CD14-positive monocyte (primary cell): ENCODE results near the gene ABCC3. TPM values are rescaled to one million over a fixed set of nuclear protein-coding genes. Genes with fewer than 3 reads are reported as not detected.

ENCODE experiments used
- DNase-seq, 3 donors: peaks; one replicate each; pipeline ENCODE4 v3.0.0-alpha.2; 2011 to 2022
- H2AFZ ChIP-seq: 2 replicates; pipeline ENCODE4 v1.6.0; 2012; ENCODE audit warnings: mild to moderate bottlenecking, low read depth, low read length, inconsistent platforms; ENCODE audit not compliant: insufficient read depth, poor library complexity, severe bottlenecking
- H3K27ac ChIP-seq, 2 donors: 1 replicate in 1 of 2; 2 replicates in 1 of 2; pipeline ENCODE4 v1.5.1; 2012 to 2013; ENCODE audit warnings: low read length in 2 of 2, control low read depth in 1 of 2, inconsistent platforms in 1 of 2, low read depth in 1 of 2, mild to moderate bottlenecking in 1 of 2
- H3K27me3 ChIP-seq, 2 donors: one replicate each; pipeline versions ENCODE4 v1.6.0 to v1.6.1; 2011 to 2013; ENCODE audit warnings: low read length in 2 of 2; ENCODE audit not compliant: control insufficient read depth in 2 of 2, insufficient read depth in 2 of 2
- H3K36me3 ChIP-seq, 2 donors: replicated peaks in 1 of 2; 1 replicate in 1 of 2; 2 replicates in 1 of 2; pipeline versions ENCODE4 v1.5.1 to v1.6.1; 2012 to 2013; ENCODE audit warnings: low read length in 2 of 2, control low read depth in 1 of 2, inconsistent platforms in 1 of 2, mild to moderate bottlenecking in 1 of 2; ENCODE audit not compliant: insufficient read depth in 2 of 2, control insufficient read depth in 1 of 2
- H3K4me1 ChIP-seq, 2 donors: 1 replicate in 1 of 2; 2 replicates in 1 of 2; pipeline versions ENCODE4 v1.5.1 to v1.6.1; 2012 to 2013; ENCODE audit warnings: low read length in 2 of 2, control low read depth in 1 of 2, inconsistent platforms in 1 of 2, mild to moderate bottlenecking in 1 of 2, moderate library complexity in 1 of 2; ENCODE audit not compliant: insufficient read depth in 2 of 2, control insufficient read depth in 1 of 2
- H3K4me2 ChIP-seq: replicated peaks from 2 replicates; pipeline ENCODE3; 2012; ENCODE audit warnings: low read length, moderate library complexity, mild to moderate bottlenecking; ENCODE audit not compliant: poor library complexity, severe bottlenecking; ENCODE audit errors: extremely low read depth
- H3K4me3 ChIP-seq, 3 experiments: fragments of 200-600 bp in 1 of 3; sonication (generic) in 1 of 3; replicated peaks in 1 of 3; 1 replicate in 2 of 3; 2 replicates in 1 of 3; pipeline ENCODE4 v1.5.1; 2011 to 2013; ENCODE audit warnings: low read length in 3 of 3, mild to moderate bottlenecking in 3 of 3, control low read depth in 2 of 3, low read depth in 2 of 3, inconsistent platforms in 1 of 3, moderate library complexity in 1 of 3
- H3K79me2 ChIP-seq: 2 replicates; pipeline ENCODE4 v1.6.0; 2012; ENCODE audit warnings: mild to moderate bottlenecking, control low read depth, inconsistent platforms, low read length, moderate library complexity; ENCODE audit not compliant: insufficient read depth
- H3K9ac ChIP-seq: 2 replicates; pipeline ENCODE4 v1.6.0; 2017; ENCODE audit warnings: low read length, mild to moderate bottlenecking; ENCODE audit not compliant: insufficient read depth, poor library complexity, severe bottlenecking
- H3K9me3 ChIP-seq, 2 donors: replicated peaks in 1 of 2; 1 replicate in 1 of 2; 2 replicates in 1 of 2; pipeline versions ENCODE4 v1.5.1 to v1.6.1; 2012 to 2013; ENCODE audit warnings: low read length in 2 of 2, control low read depth in 1 of 2; ENCODE audit not compliant: control insufficient read depth in 1 of 2, insufficient read depth in 1 of 2
- H4K20me1 ChIP-seq: 2 replicates; pipeline ENCODE4 v1.6.0; 2012; ENCODE audit warnings: mild to moderate bottlenecking, low read length, control low read depth, moderate library complexity; ENCODE audit not compliant: insufficient read depth
- H3K27ac Mint-ChIP-seq, 7 donors: one replicate each; pipeline ENCODE4 v1.8.0; 2020; ENCODE audit warnings: mild to moderate bottlenecking in 7 of 7, mixed read lengths in 7 of 7, moderate library complexity in 6 of 7, inconsistent platforms in 2 of 7
- H3K27me3 Mint-ChIP-seq, 3 donors: one replicate each; pipeline ENCODE4 v1.8.0; 2021 to 2022; ENCODE audit warnings: low read depth in 3 of 3, mild to moderate bottlenecking in 3 of 3, mixed read lengths in 3 of 3, moderate library complexity in 3 of 3, inconsistent platforms in 1 of 3
- H3K36me3 Mint-ChIP-seq, 2 donors: one replicate each; pipeline ENCODE4 v1.8.0; 2020; ENCODE audit warnings: mixed read lengths in 2 of 2, inconsistent platforms in 1 of 2, mild to moderate bottlenecking in 1 of 2
- H3K4me1 Mint-ChIP-seq: one replicate; pipeline ENCODE4 v1.8.0; 2020; ENCODE audit warnings: mild to moderate bottlenecking, mixed read lengths
- H3K4me3 Mint-ChIP-seq, 2 donors: one replicate each; pipeline ENCODE4 v1.8.0; 2020; ENCODE audit warnings: mild to moderate bottlenecking in 2 of 2, mixed read lengths in 2 of 2, moderate library complexity in 1 of 2
- H3K9me3 Mint-ChIP-seq, 7 donors: one replicate each; pipeline ENCODE4 v1.8.0; 2020 to 2022; ENCODE audit warnings: mixed read lengths in 7 of 7, mild to moderate bottlenecking in 6 of 7, moderate library complexity in 6 of 7, inconsistent platforms in 2 of 7
- CTCF ChIP-seq: fragments of 200-600 bp; IDR thresholded peaks from one replicate; pipeline ENCODE4 v1.8.0; 2022; ENCODE audit warnings: antibody characterized with exemption, mild to moderate bottlenecking
- WGBS: methylation state at CpG from one replicate; pipeline ENCODE4 v1.1.5; 2013; ENCODE audit warnings: missing lambda C conversion rate; ENCODE audit not compliant: insufficient coverage; 5-methylcytosine and 5-hydroxymethylcytosine counted together
- intact Hi-C, 2 donors: fragments of 100-400 bp; cut with micrococcal nuclease; formaldehyde crosslinking; loops; one replicate each; pipeline versions ENCODE4 v1.15.0 to v1.15.1; 2023
- polyA plus RNA-seq, 3 donors: library from polyadenylated mRNA; depleted of rRNA in 1 of 3; unstranded in 2 of 3; stranded (reverse) in 1 of 3; fragments of 300-500 nt in 2 of 3; fragments of >200 nt in 1 of 3; fragmentation: Illumina TruSeq in 2 of 3; gene quantifications; 1 replicate in 2 of 3; 2 replicates in 1 of 3; pipeline ENCODE4 v1.2.3, GENCODE V29; 2012 to 2021

ABCC3 gene
- polyA plus RNA-seq, 3 donors: 2.7 to 74.5 (median 11.4) TPM

DNA sequence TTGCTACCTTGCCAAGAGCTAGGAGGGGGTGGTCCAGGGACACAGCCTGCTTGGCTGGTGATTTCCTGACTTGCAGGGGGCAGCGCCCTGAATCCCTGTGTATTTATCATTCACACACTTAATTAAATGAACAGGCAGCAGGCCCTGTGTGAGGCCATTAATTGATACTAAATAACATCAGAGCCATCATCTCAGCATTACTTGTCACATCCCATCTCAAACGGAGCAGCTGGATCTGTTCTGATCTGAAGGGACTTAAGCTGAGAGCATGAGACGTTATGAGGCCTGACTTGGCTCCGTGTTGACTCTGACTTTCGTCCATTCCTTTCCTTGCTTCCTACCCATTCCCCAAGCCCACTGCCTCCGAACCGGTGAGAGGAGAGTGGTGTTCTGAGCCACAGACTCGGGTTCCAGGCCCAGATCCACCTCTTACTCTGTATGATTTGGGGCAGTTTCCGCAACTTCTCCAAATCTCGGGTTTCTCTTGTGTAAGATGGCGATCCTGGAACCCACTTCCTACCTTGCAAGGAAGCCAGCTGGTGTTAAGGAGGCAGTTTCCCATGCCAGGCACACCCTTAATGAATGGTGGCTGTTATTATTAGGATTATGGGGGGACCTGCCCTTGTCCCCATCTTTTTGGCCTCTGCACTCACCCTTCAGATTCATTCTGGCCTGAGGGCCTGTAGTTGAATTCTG is 40.4 kb upstream of the ABCC3 start:
- no peaks in the 10 kb centered on the region for H3K27me3 ChIP-seq
- 60% methylated on average over 1 of the region's 11 CpGs for WGBS
- H2AFZ ChIP-seq: peak overlapping the region; percentile 46
- H3K27me3 Mint-ChIP-seq: peaks cover 3 to 12% (median 10%) of the 10 kb centered on the region in 3 donors
- intact Hi-C loops: no loop called here
- H3K4me3 ChIP-seq: no peak overlapping the region
- no peaks in the 10 kb centered on the region for H3K36me3 Mint-ChIP-seq
- peak overlapping the region; percentile 24 for H3K4me2 ChIP-seq
- peaks cover 11 to 14% of the 10 kb centered on the region in 2 donors for H3K4me1 ChIP-seq
- H3K9me3 ChIP-seq: no peaks in the 10 kb centered on the region
- no peak overlapping the region for H3K27ac ChIP-seq
- peak overlapping the region in 2 of 7 donors; percentile 45 to 80 for H3K27ac Mint-ChIP-seq
- DNase-seq: peak; percentile 19 to 39 (median 35)
- H3K79me2 ChIP-seq: no peaks in the 10 kb centered on the region
- H4K20me1 ChIP-seq: no peaks in the 10 kb centered on the region
- H3K4me1 Mint-ChIP-seq: peaks cover 11% of the 10 kb centered on the region
- TF ChIP-seq CTCF: no peak
- H3K4me3 Mint-ChIP-seq: peak overlapping the region in 1 of 2 donors; percentile 67
- H3K9me3 Mint-ChIP-seq: no peaks in the 10 kb centered on the region
- no peak overlapping the region for H3K9ac ChIP-seq
- no peaks in the 10 kb centered on the region for H3K36me3 ChIP-seq

DNA sequence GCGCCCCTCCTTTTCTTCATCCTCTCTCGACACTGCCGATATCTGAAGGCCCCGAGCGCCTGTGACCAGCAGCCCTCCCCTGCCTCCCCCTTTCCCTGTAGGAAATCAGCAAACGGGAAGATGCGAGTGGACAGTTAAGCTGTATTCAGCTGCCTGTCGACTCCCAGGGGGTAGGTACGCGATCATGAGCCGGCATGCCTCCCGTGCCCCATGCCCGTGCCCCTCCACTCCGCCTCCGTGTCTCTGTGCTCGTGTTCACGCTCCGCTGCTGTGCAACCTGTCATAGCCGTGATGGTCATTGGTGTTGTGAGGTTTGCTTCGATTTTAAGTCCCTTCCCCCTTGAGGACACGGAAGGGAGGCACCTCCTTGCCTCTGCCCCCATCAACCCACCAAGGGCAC is 39.8 kb upstream of the ABCC3 start:
- H3K27ac ChIP-seq: no peak overlapping the region
- H3K4me1 ChIP-seq: peaks cover 11 to 14% of the 10 kb centered on the region in 2 donors
- no peaks in the 10 kb centered on the region for H3K79me2 ChIP-seq
- Mint-ChIP-seq H3K36me3 (no peaks in the 10 kb centered on the region), H3K4me1 (peaks cover 11% of the 10 kb centered on the region), H3K4me3 (peak overlapping the region in 1 of 2 donors; percentile 67), H3K9me3 (no peaks in the 10 kb centered on the region), H3K27me3 (peaks cover 3 to 12% (median 11%) of the 10 kb centered on the region in 3 donors), H3K27ac (no peak overlapping the region)
- H3K4me3 ChIP-seq: no peak overlapping the region
- H2AFZ ChIP-seq: peak overlapping the region; percentile 46
- DNase-seq: no peak
- intact Hi-C loops: no loop called here
- H3K9ac ChIP-seq: no peak overlapping the region
- H3K4me2 ChIP-seq: peak overlapping the region; percentile 24
- H3K27me3 ChIP-seq: no peaks in the 10 kb centered on the region
- H3K36me3 ChIP-seq: no peaks in the 10 kb centered on the region
- no peaks in the 10 kb centered on the region for H4K20me1 ChIP-seq
- no peak for TF ChIP-seq CTCF
- WGBS: 61% methylated on average over 14 of the region's 21 CpGs
- H3K9me3 ChIP-seq: no peaks in the 10 kb centered on the region
